HepG2 (cell line): ENCODE measurements around the gene M1AP. TPM values are rescaled to one million over a fixed set of nuclear protein-coding genes. Genes with fewer than 3 reads are reported as not detected.

ENCODE experiments used
- ATAC-seq: fragments of 200-7000 bp; cut with Tn5 transposase; 3 replicates; pipeline ENCODE4 v1.9.1; 2020; ENCODE audit warnings: mild to moderate bottlenecking, moderate library complexity
- BruUV-seq: library from RNA; stranded (reverse); fragments of 400-500 nt; replicated peaks from 2 replicates; lab custom pipeline; 2021; lab: Mats Ljungman, UMichigan
- CTCF ChIA-PET: fragments of 300-600 bp; formaldehyde crosslinking; extraction: SDS; loops from one replicate; lab custom pipeline; 2021; ENCODE audit warnings: low total read pairs, inconsistent platforms, low intra/inter-chr PET ratio; lab: Yijun Ruan, JAX
- POLR2A ChIA-PET: fragments of 350-600 bp; sonication (Branson Sonifier 250); formaldehyde crosslinking; loops from one replicate; lab custom pipeline; 2020; ENCODE audit warnings: antibody characterized with exemption, inconsistent platforms; lab: Yijun Ruan, JAX
- DNase-seq: peaks from one replicate; pipeline ENCODE4 v3.0.0-alpha.2; 2015; ENCODE audit warnings: low spot score
- FAIRE-seq: peaks from 3 replicates; lab custom pipeline; 2011; peaks lifted over from hg19 to GRCh38; lab: Jason Lieb, UNC
- H2AFZ ChIP-seq: one replicate; pipeline ENCODE4 v1.6.1; 2011; ENCODE audit warnings: low read length, inconsistent platforms
- H3K27ac ChIP-seq: fragments of 300-600 bp; 3 replicates; pipeline ENCODE4 v1.8.0; 2011; ENCODE audit warnings: mixed run types, mild to moderate bottlenecking, mixed read lengths, low read length, inconsistent platforms; ENCODE audit not compliant: insufficient read depth; ENCODE audit errors: extremely low read length
- H3K27me3 ChIP-seq, 2 experiments: fragments of 200-600 bp in 1 of 2; 2 replicates in 1 of 2; 3 replicates in 1 of 2; pipeline versions ENCODE4 v1.6.0 to v1.8.0; 2011; ENCODE audit warnings: low read length in 2 of 2, mild to moderate bottlenecking in 2 of 2, moderate library complexity in 2 of 2, inconsistent platforms in 1 of 2; ENCODE audit not compliant: insufficient read depth in 2 of 2, control insufficient read depth in 1 of 2
- H3K36me3 ChIP-seq, 2 experiments: fragments of 200-600 bp in 1 of 2; replicated peaks in 1 of 2; 2 replicates in 1 of 2; 3 replicates in 1 of 2; pipeline versions ENCODE4 v1.5.1 to v1.8.0; 2011; ENCODE audit warnings: low read length in 2 of 2, inconsistent platforms in 1 of 2; ENCODE audit not compliant: insufficient read depth in 2 of 2, control insufficient read depth in 1 of 2
- H3K4me1 ChIP-seq: 2 replicates; pipeline ENCODE4 v1.5.1; 2012; ENCODE audit warnings: low read length, inconsistent platforms; ENCODE audit not compliant: insufficient read depth
- H3K4me2 ChIP-seq: 2 replicates; pipeline ENCODE4 v1.6.0; 2011; ENCODE audit warnings: low read depth, low read length, inconsistent platforms
- H3K4me3 ChIP-seq, 3 experiments: fragments of 200-600 bp in 1 of 3; sonication (generic), shearing (Covaris generic) in 1 of 3; replicated peaks in 1 of 3; 2 replicates each; pipeline ENCODE4 v1.5.1; 2011 to 2016; ENCODE audit warnings: low read length in 3 of 3, inconsistent platforms in 2 of 3, low read depth in 2 of 3, mild to moderate bottlenecking in 2 of 3, control low read depth in 1 of 3, mixed read lengths in 1 of 3; ENCODE audit not compliant: insufficient read depth in 1 of 3
- H3K79me2 ChIP-seq: one replicate; pipeline ENCODE4 v1.6.1; 2011; ENCODE audit warnings: low read length, inconsistent platforms; ENCODE audit not compliant: insufficient read depth
- H3K9ac ChIP-seq: 2 replicates; pipeline ENCODE4 v1.6.0; 2011; ENCODE audit warnings: mild to moderate bottlenecking, low read depth, low read length, inconsistent platforms; ENCODE audit not compliant: insufficient read depth
- H3K9me3 ChIP-seq: 2 replicates; pipeline ENCODE4 v1.5.1; 2012; ENCODE audit warnings: mild to moderate bottlenecking, low read length
- H4K20me1 ChIP-seq: 2 replicates; pipeline ENCODE4 v1.6.0; 2011; ENCODE audit warnings: inconsistent platforms, mild to moderate bottlenecking, low read length, moderate library complexity; ENCODE audit not compliant: insufficient read depth
- IKZF4 ChIP-seq: sonication (generic); formaldehyde crosslinking; IDR thresholded peaks from 2 replicates; pipeline ENCODE4 v1.5.1; 2020; ENCODE audit warnings: borderline replicate concordance, mild to moderate bottlenecking, low read depth, missing genetic modification reagents; ENCODE audit errors: not compliant biosample characterization
- MXD4 ChIP-seq: IDR thresholded peaks from 2 replicates; pipeline ENCODE4 v1.6.1; 2016; ENCODE audit warnings: mild to moderate bottlenecking, missing biosample characterization, missing genetic modification reagents
- MYC ChIP-seq: sonication (generic); formaldehyde crosslinking; IDR thresholded peaks from 2 replicates; pipeline ENCODE4 v1.9.0; 2021; ENCODE audit warnings: missing genetic modification reagents, borderline replicate concordance
- NCOA1 ChIP-seq: sonication (generic); formaldehyde crosslinking; IDR thresholded peaks from 2 replicates; pipeline ENCODE4 v1.9.0; 2021; ENCODE audit warnings: missing genetic modification reagents
- NR2F1 ChIP-seq, 2 experiments: fragments of 450-650 bp in 1 of 2; formaldehyde crosslinking in 1 of 2; IDR thresholded peaks; 2 replicates each; pipeline versions ENCODE4 v1.5.0 to v1.6.1; 2016 to 2020; ENCODE audit warnings: mild to moderate bottlenecking in 1 of 2, missing compliant biosample characterization in 1 of 2, missing genetic modification reagents in 1 of 2, moderate library complexity in 1 of 2
- SALL1 ChIP-seq: sonication (generic); formaldehyde crosslinking; IDR thresholded peaks from 2 replicates; pipeline ENCODE4 v1.8.0; 2022; ENCODE audit warnings: mild to moderate bottlenecking, missing genetic modification reagents
- SALL2 ChIP-seq: sonication (generic); formaldehyde crosslinking; IDR thresholded peaks from 2 replicates; pipeline ENCODE4 v1.8.1; 2023; ENCODE audit warnings: mild to moderate bottlenecking, missing genetic modification reagents, inconsistent platforms
- SP5 ChIP-seq: IDR thresholded peaks from 2 replicates; pipeline ENCODE4 v1.6.1; 2016; ENCODE audit warnings: low read depth, borderline replicate concordance
- TSC22D2 ChIP-seq: sonication (generic); formaldehyde crosslinking; IDR thresholded peaks from 2 replicates; pipeline ENCODE4 v1.5.1; 2020; ENCODE audit warnings: missing genetic modification reagents, mild to moderate bottlenecking, borderline replicate concordance
- ZNF138 ChIP-seq: sonication (generic); formaldehyde crosslinking; IDR thresholded peaks from 2 replicates; pipeline ENCODE4 v1.5.0; 2020; ENCODE audit warnings: mild to moderate bottlenecking, low read depth, missing genetic modification reagents
- ZNF224 ChIP-seq: sonication (generic); formaldehyde crosslinking; IDR thresholded peaks from 2 replicates; pipeline ENCODE4 v1.5.0; 2020; ENCODE audit warnings: mild to moderate bottlenecking, missing genetic modification reagents
- ZNF557 ChIP-seq: sonication (generic); formaldehyde crosslinking; IDR thresholded peaks from 2 replicates; pipeline ENCODE4 v1.4.0; 2020; ENCODE audit warnings: missing genetic modification reagents
- WGBS: methylation state at CpG from one replicate; pipeline ENCODE4 v1.1.6; 2017; ENCODE audit warnings: low lambda C conversion rate; 5-methylcytosine and 5-hydroxymethylcytosine counted together
- in situ Hi-C: cut with HindIII; loops from 2 replicates; pipeline ENCODE4 v1.10.0; 2017; ENCODE audit warnings: low pct_unique_long_range_greater_than_20kb; ENCODE audit not compliant: extremely low pct_ligation_motif_present
- intact Hi-C: fragments of 100-400 bp; cut with micrococcal nuclease; formaldehyde crosslinking; loops from one replicate; pipeline ENCODE4 v1.10.0; 2022; ENCODE audit not compliant: unreplicated experiment
- polyA plus RNA-seq, 8 experiments: library from polyadenylated mRNA; depleted of rRNA in 3 of 8; stranded (reverse) in 7 of 8; unstranded in 1 of 8; fragments of >200 nt; fragmentation: Illumina TruSeq in 4 of 8; extraction: Trizol in 4 of 8; gene quantifications; 2 replicates each; pipeline versions ENCODE4 v1.2.1 to v1.2.3, GENCODE V29; 2011 to 2016; ENCODE audit warnings: low read depth in 4 of 8, missing spikeins in 1 of 8, mixed read lengths in 1 of 8; ENCODE audit not compliant: insufficient read depth in 1 of 8
- total RNA-seq, 5 experiments: library from RNA; depleted of rRNA; stranded (reverse); fragments of >200 nt; fragmentation: Illumina TruSeq; extraction: Trizol; gene quantifications; 2 replicates each; pipeline ENCODE4 v1.2.3, GENCODE V29; 2016; ENCODE audit warnings: low read depth in 1 of 5
- TF ChIP-seq, protein P1 (sequence below): sonication (generic); formaldehyde crosslinking; IDR thresholded peaks from 2 replicates; pipeline ENCODE4 v1.5.0; 2020; ENCODE audit warnings: mild to moderate bottlenecking, missing genetic modification reagents, moderate library complexity
- TF ChIP-seq, protein P2 (sequence below): sonication (generic); formaldehyde crosslinking; IDR thresholded peaks from 2 replicates; pipeline ENCODE4 v1.4.0; 2020; ENCODE audit warnings: missing genetic modification reagents

Gene M1AP
- total and polyA plus RNA-seq, 2 of the 13 experiments (the other 11 are each of a cell fraction or from before 2014, with no cell fraction given): not detected

DNA sequence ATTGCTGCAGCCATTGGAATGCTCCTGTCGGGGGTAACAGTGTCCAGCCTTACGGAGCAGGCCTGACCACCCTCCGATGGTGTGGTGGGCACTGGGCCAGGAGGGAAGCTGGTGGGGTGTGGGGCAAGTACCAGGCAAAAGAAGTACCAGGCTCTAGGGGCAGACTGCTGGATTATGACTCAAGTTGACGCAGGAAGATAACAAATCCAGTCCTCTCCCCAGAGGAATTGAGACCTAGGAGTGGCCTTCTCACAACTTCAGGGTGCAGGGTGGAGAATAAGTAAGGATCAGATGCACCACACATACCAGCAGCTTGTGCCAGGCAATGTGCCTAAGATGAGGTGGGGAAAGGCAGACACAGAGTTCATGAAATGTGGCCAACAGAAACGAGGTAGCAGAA, 43.8 kb upstream of the M1AP start (continued):
- TF ChIP-seq NR2F1 (CRISPR knock-in tag; IDR thresholded peaks at IDR 0.05): no peak
- no peak for TF ChIP-seq TSC22D2
- TF ChIP-seq ZNF224 (CRISPR knock-in tag): no peak
- no peak for TF ChIP-seq NCOA1 (CRISPR knock-in tag)
- TF ChIP-seq SALL1 (CRISPR knock-in tag): 0 out of 2 replicates have a peak, but pooled peaks have one; percentile 13
- no peak for TF ChIP-seq MXD4
- TF ChIP-seq ZNF138 (CRISPR knock-in tag): no peak
- TF ChIP-seq SP5: no peak
- no peak for TF ChIP-seq MYC (CRISPR knock-in tag)
- TF ChIP-seq, all 625 proteins: peak for 2

- in situ Hi-C loops: loop anchor here (10.0 kb wide), 2 partner anchors 184 to 714 kb away; no protein-coding TSS in a partner anchor
- H3K4me1 ChIP-seq: peaks cover 24% of the 10 kb centered on the region; the same call in 1 of the 2 replicates
- H3K27me3 ChIP-seq: 0 out of 5 replicates have a peak, but pooled peaks cover 0 to 3% of the 10 kb centered on the region in 2 experiments
- ATAC-seq (peak; percentile 87), DNase-seq (peak; percentile 64), FAIRE-seq (peak; percentile 73)
- H2AFZ ChIP-seq: no peak overlapping the region
- 2% methylated on average over 4 of the region's 4 CpGs for WGBS
- H3K36me3 ChIP-seq: no peaks in the 10 kb centered on the region
- H3K9ac ChIP-seq: no peak overlapping the region
- ChIA-PET CTCF (interaction anchor here (0.6 to 3.3 kb wide), 6 partner anchors 25 to 937 kb away, joined by 3 to 45 read pairs (median 4); no protein-coding TSS in a partner anchor), POLR2A (no interaction called here)
- H3K27ac ChIP-seq: no peak overlapping the region
- no peaks in the 10 kb centered on the region for H3K9me3 ChIP-seq
- no peak overlapping the region for H3K4me3 ChIP-seq
- no peaks in the 10 kb centered on the region for H4K20me1 ChIP-seq
- intact Hi-C loops: loop anchor here (1.0 to 10.0 kb wide), 3 partner anchors 25 to 374 kb away; no protein-coding TSS in a partner anchor
- no TSS peak for BruUV-seq
- no peaks in the 10 kb centered on the region for H3K79me2 ChIP-seq
- no peak overlapping the region for H3K4me2 ChIP-seq
- TF ChIP-seq SALL2 (CRISPR knock-in tag): no peak
- TF ChIP-seq, protein P1, sequence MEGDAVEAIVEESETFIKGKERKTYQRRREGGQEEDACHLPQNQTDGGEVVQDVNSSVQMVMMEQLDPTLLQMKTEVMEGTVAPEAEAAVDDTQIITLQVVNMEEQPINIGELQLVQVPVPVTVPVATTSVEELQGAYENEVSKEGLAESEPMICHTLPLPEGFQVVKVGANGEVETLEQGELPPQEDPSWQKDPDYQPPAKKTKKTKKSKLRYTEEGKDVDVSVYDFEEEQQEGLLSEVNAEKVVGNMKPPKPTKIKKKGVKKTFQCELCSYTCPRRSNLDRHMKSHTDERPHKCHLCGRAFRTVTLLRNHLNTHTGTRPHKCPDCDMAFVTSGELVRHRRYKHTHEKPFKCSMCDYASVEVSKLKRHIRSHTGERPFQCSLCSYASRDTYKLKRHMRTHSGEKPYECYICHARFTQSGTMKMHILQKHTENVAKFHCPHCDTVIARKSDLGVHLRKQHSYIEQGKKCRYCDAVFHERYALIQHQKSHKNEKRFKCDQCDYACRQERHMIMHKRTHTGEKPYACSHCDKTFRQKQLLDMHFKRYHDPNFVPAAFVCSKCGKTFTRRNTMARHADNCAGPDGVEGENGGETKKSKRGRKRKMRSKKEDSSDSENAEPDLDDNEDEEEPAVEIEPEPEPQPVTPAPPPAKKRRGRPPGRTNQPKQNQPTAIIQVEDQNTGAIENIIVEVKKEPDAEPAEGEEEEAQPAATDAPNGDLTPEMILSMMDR (CRISPR knock-in tag): peak; percentile 92
- no peak for TF ChIP-seq IKZF4 (CRISPR knock-in tag)
- no peak for TF ChIP-seq ZNF557 (CRISPR knock-in tag)
- TF ChIP-seq, protein P2, sequence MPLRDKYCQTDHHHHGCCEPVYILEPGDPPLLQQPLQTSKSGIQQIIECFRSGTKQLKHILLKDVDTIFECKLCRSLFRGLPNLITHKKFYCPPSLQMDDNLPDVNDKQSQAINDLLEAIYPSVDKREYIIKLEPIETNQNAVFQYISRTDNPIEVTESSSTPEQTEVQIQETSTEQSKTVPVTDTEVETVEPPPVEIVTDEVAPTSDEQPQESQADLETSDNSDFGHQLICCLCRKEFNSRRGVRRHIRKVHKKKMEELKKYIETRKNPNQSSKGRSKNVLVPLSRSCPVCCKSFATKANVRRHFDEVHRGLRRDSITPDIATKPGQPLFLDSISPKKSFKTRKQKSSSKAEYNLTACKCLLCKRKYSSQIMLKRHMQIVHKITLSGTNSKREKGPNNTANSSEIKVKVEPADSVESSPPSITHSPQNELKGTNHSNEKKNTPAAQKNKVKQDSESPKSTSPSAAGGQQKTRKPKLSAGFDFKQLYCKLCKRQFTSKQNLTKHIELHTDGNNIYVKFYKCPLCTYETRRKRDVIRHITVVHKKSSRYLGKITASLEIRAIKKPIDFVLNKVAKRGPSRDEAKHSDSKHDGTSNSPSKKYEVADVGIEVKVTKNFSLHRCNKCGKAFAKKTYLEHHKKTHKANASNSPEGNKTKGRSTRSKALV (CRISPR knock-in tag): 0 out of 2 replicates have a peak, but pooled peaks have one; percentile 35
Observed at GRCh38 chr2:74690571-74690970, 42.4 kb upstream of the M1AP start.
